Suprapubic skin (tissue), 3 donors: Measurements from ENCODE around the gene SH3BP2.

ENCODE experiments used
- POLR2A ChIP-seq, 2 donors: fragments of 450-650 bp; IDR thresholded peaks; one replicate each; pipeline ENCODE4 v1.6.1; 2017; ENCODE audit warnings: antibody characterized with exemption in 2 of 2, mild to moderate bottlenecking in 2 of 2, moderate library complexity in 2 of 2
- TF ChIP-seq, protein P1 (sequence below), 2 donors: fragments of 200-600 bp in 1 of 2; fragments of 450-650 bp in 1 of 2; sonication (generic) in 1 of 2; IDR thresholded peaks; one replicate each; pipeline ENCODE4 v1.5.1; 2016 to 2019; ENCODE audit warnings: antibody characterized with exemption in 2 of 2, mild to moderate bottlenecking in 1 of 2, moderate library complexity in 1 of 2

- TF ChIP-seq, protein P1, sequence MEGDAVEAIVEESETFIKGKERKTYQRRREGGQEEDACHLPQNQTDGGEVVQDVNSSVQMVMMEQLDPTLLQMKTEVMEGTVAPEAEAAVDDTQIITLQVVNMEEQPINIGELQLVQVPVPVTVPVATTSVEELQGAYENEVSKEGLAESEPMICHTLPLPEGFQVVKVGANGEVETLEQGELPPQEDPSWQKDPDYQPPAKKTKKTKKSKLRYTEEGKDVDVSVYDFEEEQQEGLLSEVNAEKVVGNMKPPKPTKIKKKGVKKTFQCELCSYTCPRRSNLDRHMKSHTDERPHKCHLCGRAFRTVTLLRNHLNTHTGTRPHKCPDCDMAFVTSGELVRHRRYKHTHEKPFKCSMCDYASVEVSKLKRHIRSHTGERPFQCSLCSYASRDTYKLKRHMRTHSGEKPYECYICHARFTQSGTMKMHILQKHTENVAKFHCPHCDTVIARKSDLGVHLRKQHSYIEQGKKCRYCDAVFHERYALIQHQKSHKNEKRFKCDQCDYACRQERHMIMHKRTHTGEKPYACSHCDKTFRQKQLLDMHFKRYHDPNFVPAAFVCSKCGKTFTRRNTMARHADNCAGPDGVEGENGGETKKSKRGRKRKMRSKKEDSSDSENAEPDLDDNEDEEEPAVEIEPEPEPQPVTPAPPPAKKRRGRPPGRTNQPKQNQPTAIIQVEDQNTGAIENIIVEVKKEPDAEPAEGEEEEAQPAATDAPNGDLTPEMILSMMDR (IDR thresholded peaks at IDR 0.05) = no peak
- no peak for TF ChIP-seq POLR2A (IDR thresholded peaks at IDR 0.05)
Observed at GRCh38 chr4:2846172-2846571, 53.3 kb downstream of the SH3BP2 start.
